ENCODE results near the gene DCC.

Gene DCC

GRCh38 chr18:52920665-52921064 is 580.7 kb downstream of the DCC start:
- DNase-seq (ENCODE audit: low spot score): no peak

- no peak for DNase-seq (ENCODE audit: low spot score)
Measured at GRCh38 chr18:52933356-52933755, 593.4 kb downstream of the DCC start.

GRCh38 chr18:52936931-52937330 is 596.9 kb downstream of the DCC start:
- DNase-seq (ENCODE audit: low spot score): no peak

GRCh38 chr18:52937840-52938239 is 597.8 kb downstream of the DCC start:
- no peak for DNase-seq (ENCODE audit: low spot score)

GRCh38 chr18:52945552-52945951 is 605.6 kb downstream of the DCC start:
- no peak for DNase-seq (ENCODE audit: low spot score)

GRCh38 chr18:52948868-52949444 is 609.0 kb downstream of the DCC start:
- no peak for DNase-seq (ENCODE audit: low spot score)

GRCh38 chr18:52950155-52950554 is 610.2 kb downstream of the DCC start:
- DNase-seq (ENCODE audit: low spot score): no peak

GRCh38 chr18:52953387-52953786 is 613.4 kb downstream of the DCC start:
- no peak for DNase-seq (ENCODE audit: low spot score)

GRCh38 chr18:52963481-52963880 is 623.5 kb downstream of the DCC start:
- DNase-seq (ENCODE audit: low spot score): no peak

GRCh38 chr18:52970686-52971085 is 630.7 kb downstream of the DCC start:
- DNase-seq (ENCODE audit: low spot score): no peak

GRCh38 chr18:52971097-52971496 is 631.1 kb downstream of the DCC start:
- no peak for DNase-seq (ENCODE audit: low spot score)

- no peak for DNase-seq (ENCODE audit: low spot score)
Measured at GRCh38 chr18:52979892-52980291, 639.9 kb downstream of the DCC start.

- DNase-seq (ENCODE audit: low spot score): no peak
Measured at GRCh38 chr18:52991246-52991645, 651.2 kb downstream of the DCC start.

- no peak for DNase-seq (ENCODE audit: low spot score)
Measured at GRCh38 chr18:52992041-52992440, 652.0 kb downstream of the DCC start.

GRCh38 chr18:52995875-52996274 is 655.9 kb downstream of the DCC start:
- no peak for DNase-seq (ENCODE audit: low spot score)

GRCh38 chr18:52999633-53000032 is 659.6 kb downstream of the DCC start:
- DNase-seq (ENCODE audit: low spot score): no peak

- DNase-seq (ENCODE audit: low spot score): no peak
Measured at GRCh38 chr18:53004798-53005197, 664.8 kb downstream of the DCC start.

GRCh38 chr18:53018791-53019190 is 678.8 kb downstream of the DCC start:
- no peak for DNase-seq (ENCODE audit: low spot score)

- no peak for DNase-seq (ENCODE audit: low spot score)
Measured at GRCh38 chr18:53025247-53025646, 685.2 kb downstream of the DCC start.

- no peak for DNase-seq (ENCODE audit: low spot score)
Measured at GRCh38 chr18:53028565-53028964, 688.6 kb downstream of the DCC start.

GRCh38 chr18:53033128-53033527 is 693.1 kb downstream of the DCC start:
- no peak for DNase-seq (ENCODE audit: low spot score)

GRCh38 chr18:53038608-53039007 is 698.6 kb downstream of the DCC start:
- no peak for DNase-seq (ENCODE audit: low spot score)

- no peak for DNase-seq (ENCODE audit: low spot score)
Measured at GRCh38 chr18:53040286-53040685, 700.3 kb downstream of the DCC start.

GRCh38 chr18:53056064-53056463 is 716.1 kb downstream of the DCC start:
- no peak for DNase-seq (ENCODE audit: low spot score)

GRCh38 chr18:53070788-53071187 is 730.8 kb downstream of the DCC start:
- no peak for DNase-seq (ENCODE audit: low spot score)

Measured in globus pallidus (tissue), 1 donor.